Prostate gland (tissue), 2 donors: Measurements from ENCODE around the gene MBNL2.

Source experiments
- CTCF ChIP-seq, 4 experiments: fragments of 200-600 bp in 2 of 4; fragments of 450-650 bp in 2 of 4; sonication (generic) in 2 of 4; IDR thresholded peaks; 1 replicate in 3 of 4; 2 replicates in 1 of 4; pipeline ENCODE4 v1.5.1; 2016 to 2019; ENCODE audit warnings: antibody characterized with exemption in 4 of 4, mild to moderate bottlenecking in 2 of 4, moderate library complexity in 2 of 4
- POLR2A ChIP-seq: fragments of 450-650 bp; IDR thresholded peaks from one replicate; pipeline ENCODE4 v1.6.1; 2016; ENCODE audit warnings: antibody characterized with exemption, mild to moderate bottlenecking
- POLR2AphosphoS5 ChIP-seq: sonication (generic); formaldehyde crosslinking; IDR thresholded peaks from one replicate; pipeline ENCODE4 v1.6.1; 2017; ENCODE audit warnings: antibody characterized with exemption

GRCh38 chr13:97275776-97276501 is 53.8 kb downstream of the MBNL2 start:
- TF ChIP-seq POLR2A: no peak
- TF ChIP-seq CTCF (IDR thresholded peaks at IDR 0.05): no peak
- TF ChIP-seq POLR2AphosphoS5: no peak
